K562 (cell line): Measurements from ENCODE around the gene RAB5A. TPM values are rescaled to one million over a fixed set of nuclear protein-coding genes. Genes with fewer than 3 reads are reported as not detected.
A peak's percentile ranks its signal among the peaks of the same experiment; 100 is the strongest.

Experiments
- ATAC-seq: fragments of 200-7000 bp; cut with Tn5 transposase; 3 replicates; pipeline ENCODE4 v1.9.1; 2020; ENCODE audit warnings: moderate library complexity
- BruUV-seq: library from RNA; stranded (reverse); fragments of 400-500 nt; replicated peaks from 2 replicates; lab custom pipeline; 2021; lab: Mats Ljungman, UMichigan
- CTCF ChIA-PET: fragments of 300-600 bp; formaldehyde crosslinking; extraction: SDS; loops from one replicate; lab custom pipeline; 2021; ENCODE audit warnings: low intra/inter-chr PET ratio; lab: Yijun Ruan, JAX
- POLR2A ChIA-PET: fragments of 300-600, 350-650 bp; sonication (Branson Sonifier 250); formaldehyde crosslinking; extraction: SDS; loops from one replicate; lab custom pipeline; 2021; ENCODE audit warnings: antibody characterized with exemption, inconsistent platforms; lab: Yijun Ruan, JAX
- DNase-seq, 4 experiments: peaks; one replicate each; pipeline versions ENCODE4 v3.0.0 to v3.0.0-alpha.2; 2011 to 2018; ENCODE audit warnings: low spot score in 3 of 4, mixed read lengths in 3 of 4; ENCODE audit errors: extremely low read depth in 1 of 4
- FAIRE-seq: peaks from 2 replicates; lab custom pipeline; 2011; peaks lifted over from hg19 to GRCh38; lab: Jason Lieb, UNC
- H2AFZ ChIP-seq: 2 replicates; pipeline ENCODE4 v1.6.0; 2011; ENCODE audit warnings: low read depth, low read length, control low read depth, inconsistent platforms
- H3K27ac ChIP-seq: fragments of 200-600 bp; 3 replicates; pipeline ENCODE4 v1.8.0; 2011; ENCODE audit warnings: low read depth, mild to moderate bottlenecking, control low read depth, inconsistent platforms, low read length, moderate library complexity, mixed read lengths; ENCODE audit errors: extremely low read depth
- H3K27me3 ChIP-seq, 2 experiments: fragments of 300-600 bp in 1 of 2; 2 replicates in 1 of 2; 3 replicates in 1 of 2; pipeline versions ENCODE4 v1.6.0 to v1.8.0; 2011; ENCODE audit warnings: inconsistent platforms in 2 of 2, low read length in 2 of 2, mild to moderate bottlenecking in 1 of 2, mixed read lengths in 1 of 2, moderate library complexity in 1 of 2; ENCODE audit not compliant: control insufficient read depth in 2 of 2, insufficient read depth in 2 of 2
- H3K36me3 ChIP-seq: fragments of 300-600 bp; 3 replicates; pipeline ENCODE4 v1.8.0; 2011; ENCODE audit warnings: mild to moderate bottlenecking, low read length, inconsistent platforms; ENCODE audit not compliant: control insufficient read depth, insufficient read depth
- H3K4me1 ChIP-seq, 2 experiments: fragments of 200-600 bp in 1 of 2; replicated peaks in 1 of 2; 2 replicates in 1 of 2; 3 replicates in 1 of 2; pipeline versions ENCODE4 v1.5.1 to v1.8.0; 2011; ENCODE audit warnings: inconsistent platforms in 2 of 2, low read length in 2 of 2, mild to moderate bottlenecking in 1 of 2, mixed read lengths in 1 of 2, moderate library complexity in 1 of 2; ENCODE audit not compliant: control insufficient read depth in 2 of 2, insufficient read depth in 2 of 2
- H3K4me2 ChIP-seq: 2 replicates; pipeline ENCODE4 v1.6.1; 2011; ENCODE audit warnings: low read length, control low read depth, inconsistent platforms, mixed read lengths; ENCODE audit not compliant: insufficient read depth
- H3K4me3 ChIP-seq: fragments of 200-600 bp; sonication (generic), shearing (Covaris generic); 2 replicates; pipeline ENCODE4 v1.5.1; 2016; ENCODE audit warnings: control low read depth, inconsistent platforms
- H3K79me2 ChIP-seq: fragments of 200-600 bp; 3 replicates; pipeline ENCODE4 v1.8.0; 2011; ENCODE audit warnings: low read length, inconsistent platforms; ENCODE audit not compliant: control insufficient read depth, insufficient read depth
- H3K9ac ChIP-seq, 2 experiments: 2 replicates each; pipeline versions ENCODE4 v1.6.0 to v1.6.1; 2011; ENCODE audit warnings: low read depth in 2 of 2, low read length in 2 of 2, control low read depth in 1 of 2, inconsistent platforms in 1 of 2, mild to moderate bottlenecking in 1 of 2, mixed read lengths in 1 of 2; ENCODE audit not compliant: insufficient read depth in 1 of 2
- H3K9me1 ChIP-seq: one replicate; pipeline ENCODE4 v1.6.0; 2011; ENCODE audit warnings: inconsistent platforms, mild to moderate bottlenecking, low read length, moderate library complexity; ENCODE audit not compliant: control insufficient read depth, insufficient read depth
- H3K9me3 ChIP-seq: replicated peaks from 2 replicates; pipeline ENCODE4 v1.5.1; 2011; ENCODE audit warnings: low read depth, low read length, inconsistent platforms; ENCODE audit not compliant: control insufficient read depth, insufficient read depth
- H4K20me1 ChIP-seq: replicated peaks from 2 replicates; pipeline ENCODE4 v1.6.1; 2011; ENCODE audit warnings: low read length, inconsistent platforms, mixed read lengths; ENCODE audit not compliant: control insufficient read depth, insufficient read depth
- FUS ChIP-seq: fragments of 200-400 bp; formaldehyde crosslinking; optimal IDR thresholded peaks from 2 replicates; pipeline ENCODE3; 2017; ENCODE audit warnings: low read depth, low read length
- ID3 ChIP-seq, 2 experiments: fragments of 250-450 bp in 1 of 2; fragments of 450-650 bp in 1 of 2; sonication (Bioruptor Pico) in 1 of 2; IDR thresholded peaks; 2 replicates each; pipeline versions ENCODE4 v1.6.1 to v1.8.0; 2016 to 2021; ENCODE audit warnings: mild to moderate bottlenecking in 2 of 2, moderate library complexity in 2 of 2, missing compliant biosample characterization in 1 of 2, missing genetic modification characterization in 1 of 2
- ILF3 ChIP-seq: fragments of 450-650 bp; IDR thresholded peaks from 2 replicates; pipeline ENCODE4 v1.6.1; 2018; ENCODE audit warnings: antibody characterized with exemption, mild to moderate bottlenecking, moderate library complexity, borderline replicate concordance
- NFE2 ChIP-seq: IDR thresholded peaks from 2 replicates; pipeline ENCODE4 v1.6.1; 2014; ENCODE audit warnings: antibody characterized with exemption, low read depth
- NR2C1 ChIP-seq, 2 experiments: fragments of 450-650 bp; IDR thresholded peaks; 2 replicates each; pipeline ENCODE4 v1.6.1; 2017; ENCODE audit warnings: mild to moderate bottlenecking in 2 of 2, antibody characterized with exemption in 1 of 2, inconsistent platforms in 1 of 2, missing compliant biosample characterization in 1 of 2, missing genetic modification characterization in 1 of 2
- PHF20 ChIP-seq: fragments of 450-650 bp; IDR thresholded peaks from 2 replicates; pipeline ENCODE4 v1.6.1; 2018; ENCODE audit not compliant: partially characterized antibody
- SNRNP70 ChIP-seq: fragments of 200-400 bp; formaldehyde crosslinking; optimal IDR thresholded peaks from 2 replicates; pipeline ENCODE3; 2017; ENCODE audit warnings: low read depth, low read length
- STAT5A ChIP-seq: IDR thresholded peaks from 2 replicates; pipeline ENCODE4 v1.6.1; 2012; ENCODE audit warnings: low read length, inconsistent platforms, borderline replicate concordance
- TCF7L2 ChIP-seq: fragments of 150-350 bp; IDR thresholded peaks from 2 replicates; pipeline ENCODE4 v1.6.1; 2016; ENCODE audit warnings: low read depth, mild to moderate bottlenecking, low read length, moderate library complexity
- XRCC3 ChIP-seq: fragments of 450-650 bp; IDR thresholded peaks from 2 replicates; pipeline ENCODE4 v1.6.1; 2017; ENCODE audit warnings: mild to moderate bottlenecking, moderate library complexity
- ZBTB2 ChIP-seq: fragments of 450-650 bp; IDR thresholded peaks from 2 replicates; pipeline ENCODE4 v1.6.1; 2016; ENCODE audit warnings: antibody characterized with exemption
- ZC3H4 ChIP-seq: sonication (generic); formaldehyde crosslinking; IDR thresholded peaks from 2 replicates; pipeline ENCODE4 v1.9.0; 2021; ENCODE audit warnings: missing genetic modification reagents, borderline replicate concordance
- ZNF12 ChIP-seq: sonication (generic); formaldehyde crosslinking; IDR thresholded peaks from 2 replicates; pipeline ENCODE4 v1.4.0; 2020; ENCODE audit warnings: mild to moderate bottlenecking, missing genetic modification reagents
- ZNF277 ChIP-seq: fragments of 250-450 bp; sonication (Bioruptor Pico); IDR thresholded peaks from 2 replicates; pipeline ENCODE4 v1.8.0; 2022; ENCODE audit warnings: inconsistent platforms, mild to moderate bottlenecking, moderate library complexity, borderline replicate concordance
- ZNF280B ChIP-seq: fragments of 250-450 bp; sonication (Bioruptor Pico); IDR thresholded peaks from 2 replicates; pipeline ENCODE4 v1.5.1; 2021; ENCODE audit warnings: mild to moderate bottlenecking
- ZNF644 ChIP-seq: fragments of 200-800 bp; sonication (Bioruptor generic); IDR thresholded peaks from 2 replicates; pipeline ENCODE4 v1.6.1; 2016; ENCODE audit warnings: low read depth, missing genetic modification characterization, missing compliant biosample characterization
- WGBS: fragments of 100-300 bp; shearing (Covaris generic); methylation state at CpG from one replicate; pipeline ENCODE4 v1.1.6; 2016; ENCODE audit warnings: low coverage, mixed read lengths; ENCODE audit not compliant: insufficient coverage; ENCODE audit errors: missing lambda C conversion rate; 5-methylcytosine and 5-hydroxymethylcytosine counted together
- in situ Hi-C: fragments of 300-500 bp; cut with MboI; formaldehyde crosslinking; loops from 4 replicates; pipeline ENCODE4 v1.15.0; 2018; ENCODE audit warnings: inconsistent platforms, mixed read lengths
- intact Hi-C: fragments of 100-400 bp; cut with micrococcal nuclease; formaldehyde crosslinking; loops from 2 replicates; pipeline ENCODE4 v1.14.2; 2022
- polyA plus RNA-seq, 8 experiments: library from polyadenylated mRNA; depleted of rRNA in 4 of 8; stranded (reverse) in 5 of 8; unstranded in 3 of 8; fragments of >200 nt; fragmentation: Nextera tagmentation in 2 of 8; fragmentation: Illumina TruSeq in 1 of 8; extraction: Ambion mirVana in 2 of 8; extraction: Trizol in 1 of 8; gene quantifications; 2 replicates each; pipeline versions ENCODE4 v1.2.1 to v1.2.3, GENCODE V29; 2011 to 2014; ENCODE audit warnings: inconsistent platforms in 1 of 8, missing spikeins in 1 of 8
- total RNA-seq, 7 experiments: library from RNA; depleted of rRNA in 6 of 7; stranded (reverse); fragments of >200 nt in 6 of 7; fragmentation: Illumina TruSeq in 2 of 7; extraction: Trizol in 2 of 7; gene quantifications; 2 replicates each; pipeline versions ENCODE4 v1.2.1 to v1.2.3, GENCODE V29; 2011 to 2021; ENCODE audit warnings: low replicate concordance in 1 of 7

The RAB5A gene
- total and polyA plus RNA-seq, 9 of the 15 experiments (the other 6 are each of a cell fraction or from before 2014, with no cell fraction given), result 28.3 to 64.2 (median 49.0) TPM

GRCh38 chr3:20022954-20023622, 76.2 kb downstream of the RAB5A start:
- Histone ChIP-seq H3K27ac (peak overlapping the region; percentile 66), H3K4me3 (no peak overlapping the region), H3K9me3 (no peaks in the 10 kb centered on the region), H3K9me1 (no peaks in the 10 kb centered on the region), H2AFZ (peak overlapping the region; percentile 82), H3K36me3 (no peaks in the 10 kb centered on the region), H3K9ac (peak overlapping the region in 1 of 2 experiments; percentile 54; a peak in 2 of 4 replicates), H3K4me1 (peaks cover 15 to 24% of the 10 kb centered on the region in 2 experiments; a peak in 4 of 5 replicates), H3K27me3 (no peaks in the 10 kb centered on the region), H3K4me2 (peak overlapping the region; percentile 54), H4K20me1 (no peaks in the 10 kb centered on the region), H3K79me2 (no peaks in the 10 kb centered on the region)
- POLR2A ChIA-PET, result interaction anchor here (0.5 to 3.6 kb wide), 17 partner anchors 9 to 319 kb away, joined by 3 to 15 read pairs (median 4); partner anchors contain the start of gene RAB5A
- intact Hi-C loops, result loop anchor here (1.0 to 5.0 kb wide), 2 partner anchors 18 to 76 kb away; partner anchors contain the start of gene RAB5A
- BruUV-seq, result no TSS peak
- in situ Hi-C loops, result no loop called here
- CTCF ChIA-PET, result no interaction called here
- DNase-seq (peak; percentile 83 to 96 (median 90)), ATAC-seq (peak; percentile 94), FAIRE-seq (peak; percentile 96)
- 7% methylated on average over 2 of the region's 2 CpGs for WGBS
- TF ChIP-seq XRCC3, result no peak
- peak; percentile 64; the same call in 1 of the 2 replicates for TF ChIP-seq ZNF644
- TF ChIP-seq ZNF277, result no peak
- TF ChIP-seq NFE2, result peak; percentile 70
- no peak for TF ChIP-seq ZNF12 (CRISPR knock-in tag)
- TF ChIP-seq SNRNP70, result no peak
- TF ChIP-seq ZC3H4, result no peak
- TF ChIP-seq ZNF280B (CRISPR knock-in tag), result no peak
- TF ChIP-seq ID3 (CRISPR knock-in tag; IDR thresholded peaks at IDR 0.05), result no peak
- TF ChIP-seq ID3 (tag; IDR thresholded peaks at IDR 0.05), result peak; percentile 82
- TF ChIP-seq ZBTB2, result no peak
- peak; percentile 75; the same call in 1 of the 2 replicates for TF ChIP-seq ILF3
- TF ChIP-seq STAT5A, result peak; percentile 98
- no peak for TF ChIP-seq FUS
- TF ChIP-seq TCF7L2, result no peak
- TF ChIP-seq PHF20, result no peak
- peak; percentile 39; the same call in 1 of the 2 replicates for TF ChIP-seq NR2C1 (IDR thresholded peaks at IDR 0.05)
- TF ChIP-seq NR2C1 (tag; IDR thresholded peaks at IDR 0.05), result peak; percentile 49; the same call in 1 of the 2 replicates
